GM12891 (cell line): ENCODE measurements around the gene LNP1.

Experiments used
- POLR2A ChIP-seq: IDR thresholded peaks from 2 replicates; pipeline ENCODE4 v1.6.1; 2011; ENCODE audit warnings: low read depth, low read length, control low read depth
- POLR2AphosphoS5 ChIP-seq: IDR thresholded peaks from 2 replicates; pipeline ENCODE4 v1.6.1; 2011; ENCODE audit warnings: low read depth, low read length, control low read depth

DNA sequence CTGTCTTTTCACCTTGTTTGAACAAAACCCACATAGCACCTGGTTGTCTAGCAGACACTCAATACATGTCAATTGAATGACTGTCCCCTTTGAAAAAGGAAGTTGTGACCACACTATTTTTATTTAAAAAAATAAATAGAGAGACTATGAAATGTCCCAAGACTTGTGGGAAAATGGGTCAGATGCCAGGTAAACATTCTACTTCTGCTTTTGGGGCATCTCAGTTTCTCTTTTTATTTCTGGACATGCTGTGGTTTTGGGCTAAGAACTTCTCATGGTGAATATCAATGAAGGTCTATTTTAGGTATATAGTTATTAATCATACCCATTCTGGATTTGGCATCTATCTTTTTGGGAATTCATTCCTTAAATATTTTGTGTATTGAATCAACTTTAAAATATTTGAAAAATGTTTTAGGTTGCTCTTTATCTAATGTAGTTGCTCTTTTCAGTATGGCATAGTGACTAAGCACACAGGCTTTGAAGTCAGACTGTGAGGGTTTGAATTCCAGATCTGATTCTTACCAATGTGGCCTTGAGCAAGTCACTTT lies 95.4 kb downstream of the LNP1 start:
- TF ChIP-seq POLR2A = no peak
- TF ChIP-seq POLR2AphosphoS5 = no peak
